Measurements from ENCODE around the gene FAM50B.
A peak's percentile ranks its signal among the peaks of the same experiment; 100 is the strongest.

The FAM50B gene

GRCh38 chr6:3820563-3820962, 28.6 kb upstream of the FAM50B start:
- DNase-seq = peak; percentile 43

- DNase-seq = no peak
These were observed 26.3 kb upstream of the FAM50B start for GRCh38 chr6:3822747-3823445.

GRCh38 chr6:3823671-3824070, 25.5 kb upstream of the FAM50B start:
- DNase-seq = no peak

- peak; percentile 59 for DNase-seq
These were observed 23.8 kb upstream of the FAM50B start for GRCh38 chr6:3825331-3825831.

GRCh38 chr6:3825851-3826581, 23.2 kb upstream of the FAM50B start:
- peak; percentile 99 for DNase-seq

GRCh38 chr6:3829285-3829684, 19.9 kb upstream of the FAM50B start:
- no peak for DNase-seq

GRCh38 chr6:3830806-3831205, 18.4 kb upstream of the FAM50B start:
- DNase-seq = no peak

- peak; percentile 27 for DNase-seq
These were observed 17.2 kb upstream of the FAM50B start for GRCh38 chr6:3831761-3832530.

- no peak for DNase-seq
These were observed 14.0 kb upstream of the FAM50B start for GRCh38 chr6:3835055-3835731.

GRCh38 chr6:3835785-3836184, 13.4 kb upstream of the FAM50B start:
- no peak for DNase-seq

- no peak for DNase-seq
These were observed 12.6 kb upstream of the FAM50B start for GRCh38 chr6:3836566-3836965.

GRCh38 chr6:3837781-3838180, 11.4 kb upstream of the FAM50B start:
- no peak for DNase-seq

GRCh38 chr6:3838992-3839867, 9.9 kb upstream of the FAM50B start:
- peak; percentile 30 for DNase-seq

- peak; percentile 48 for DNase-seq
These were observed 8.1 kb upstream of the FAM50B start for GRCh38 chr6:3841066-3841454.

- peak; percentile 88 for DNase-seq
These were observed 7.2 kb upstream of the FAM50B start for GRCh38 chr6:3841711-3842565.

- peak; percentile 30 for DNase-seq
These were observed 5.6 kb upstream of the FAM50B start for GRCh38 chr6:3843379-3844096.

GRCh38 chr6:3844097-3844463, 5.1 kb upstream of the FAM50B start:
- DNase-seq = peak; percentile 85

- no peak for DNase-seq
These were observed 1.7 kb upstream of the FAM50B start for GRCh38 chr6:3847521-3847920.

GRCh38 chr6:3848380-3848779, 793 bp upstream of the FAM50B start:
- DNase-seq = peak; percentile 52

All from fibroblast of skin of right biceps (primary cell).